Subcutaneous abdominal adipose tissue (tissue), 5 donors: Measurements from ENCODE around the gene PPP1R12B.

ENCODE experiments used
- H3K27ac ChIP-seq: one replicate; pipeline ENCODE4 v1.7.0; 2013; ENCODE audit warnings: low read depth, mild to moderate bottlenecking, inconsistent platforms, low read length, moderate library complexity
- H3K27me3 ChIP-seq, 5 donors: one replicate each; pipeline ENCODE4 v1.7.0; 2013; ENCODE audit warnings: low read length in 5 of 5, inconsistent platforms in 1 of 5; ENCODE audit not compliant: control insufficient read depth in 5 of 5, insufficient read depth in 4 of 5
- H3K36me3 ChIP-seq, 5 donors: one replicate each; pipeline ENCODE4 v1.7.0; 2013; ENCODE audit warnings: low read length in 5 of 5; ENCODE audit not compliant: control insufficient read depth in 5 of 5, insufficient read depth in 5 of 5
- H3K4me1 ChIP-seq, 5 donors: one replicate each; pipeline ENCODE4 v1.7.0; 2013; ENCODE audit warnings: low read length in 5 of 5, mild to moderate bottlenecking in 3 of 5, moderate library complexity in 1 of 5; ENCODE audit not compliant: control insufficient read depth in 5 of 5, insufficient read depth in 5 of 5
- H3K4me3 ChIP-seq, 5 donors: one replicate each; pipeline ENCODE4 v1.7.0; 2013; ENCODE audit warnings: low read length in 5 of 5, low read depth in 1 of 5
- H3K9ac ChIP-seq, 5 donors: one replicate each; pipeline ENCODE4 v1.7.0; 2013; ENCODE audit warnings: low read length in 5 of 5, mild to moderate bottlenecking in 4 of 5, moderate library complexity in 3 of 5
- H3K9me3 ChIP-seq, 5 donors: one replicate each; pipeline ENCODE4 v1.7.0; 2013; ENCODE audit warnings: low read length in 5 of 5; ENCODE audit not compliant: control insufficient read depth in 5 of 5
- donor health status: healthy.
- donor health status: healthy.
- donor health status: healthy.
- donor health status: healthy.
- donor health status: healthy.

Gene PPP1R12B

DNA sequence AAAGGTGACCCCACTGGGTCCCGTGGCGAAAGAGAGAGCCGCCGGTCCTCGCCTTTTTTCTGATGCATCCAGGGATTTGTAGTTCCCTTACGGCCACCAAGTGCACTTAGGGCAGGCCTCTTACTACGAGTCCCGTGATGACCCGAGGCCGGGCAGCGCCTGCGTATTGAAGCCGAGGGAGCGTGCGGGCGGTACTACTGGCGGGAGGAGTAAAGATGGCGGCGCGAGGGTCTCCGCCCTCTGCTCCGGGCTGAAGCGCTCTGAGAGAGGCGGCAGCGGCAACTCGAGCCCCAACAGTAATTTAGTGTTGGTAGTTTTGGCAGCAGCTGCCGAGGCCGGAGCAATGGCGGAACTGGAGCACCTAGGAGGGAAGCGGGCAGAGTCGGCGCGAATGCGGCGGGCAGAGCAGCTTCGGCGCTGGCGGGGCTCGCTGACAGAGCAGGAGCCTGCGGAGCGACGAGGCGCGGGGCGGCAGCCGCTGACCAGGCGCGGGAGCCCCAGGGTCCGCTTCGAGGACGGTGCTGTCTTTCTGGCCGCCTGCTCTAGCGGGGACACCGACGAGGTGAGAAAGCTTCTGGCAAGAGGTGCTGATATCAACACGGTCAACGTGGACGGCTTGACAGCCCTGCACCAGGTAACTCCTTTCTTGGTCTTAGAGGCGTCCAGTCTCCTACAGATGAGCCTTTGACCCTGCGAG, at the start of gene PPP1R12B:
Gene PPP1R12B, plus strand, starts transcription at position 191 of the 697 bp plus-strand sequence. Its CDS starts 153 bp downstream, at position 344.
- Histone ChIP-seq H3K9me3 (no peaks in the 10 kb centered on the region), H3K27ac (peak within 1 kb of the TSS; percentile 97), H3K27me3 (no peaks in the 10 kb centered on the region), H3K4me3 (peak within 1 kb of the TSS; percentile 83 to 100 (median 98)), H3K4me1 (peaks cover 0 to 48% (median 22%) of the 10 kb centered on the region in 5 donors), H3K36me3 (no peaks in the 10 kb centered on the region), H3K9ac (peak within 1 kb of the TSS; percentile 85 to 98 (median 93))

DNA sequence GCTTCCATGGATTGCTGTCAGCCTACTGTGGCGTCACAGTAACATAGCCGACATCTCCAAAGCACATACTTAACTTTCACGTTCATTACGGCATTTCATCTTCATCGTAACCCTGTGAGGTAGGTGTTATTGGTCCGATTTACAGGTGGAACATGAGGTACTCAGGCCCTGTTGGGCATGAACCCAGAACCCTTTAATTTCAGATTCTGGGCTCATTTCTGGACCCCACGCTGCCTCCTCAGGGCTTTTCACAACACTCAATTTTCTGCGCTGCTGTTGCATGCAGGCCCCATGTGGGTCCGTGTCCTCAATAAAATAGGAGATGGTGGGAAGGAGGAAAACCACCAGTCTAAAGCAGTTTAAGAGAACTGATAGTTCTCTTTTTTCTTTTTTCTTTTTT, 46.3 kb upstream of the PPP1R12B start:
- Histone ChIP-seq H3K36me3 (no peaks in the 10 kb centered on the region), H3K27ac (no peak overlapping the region), H3K4me3 (no peak overlapping the region), H3K9me3 (no peaks in the 10 kb centered on the region), H3K4me1 (no peaks in the 10 kb centered on the region), H3K27me3 (peaks cover 0 to 9% (median 3%) of the 10 kb centered on the region in 5 donors), H3K9ac (no peak overlapping the region)

DNA sequence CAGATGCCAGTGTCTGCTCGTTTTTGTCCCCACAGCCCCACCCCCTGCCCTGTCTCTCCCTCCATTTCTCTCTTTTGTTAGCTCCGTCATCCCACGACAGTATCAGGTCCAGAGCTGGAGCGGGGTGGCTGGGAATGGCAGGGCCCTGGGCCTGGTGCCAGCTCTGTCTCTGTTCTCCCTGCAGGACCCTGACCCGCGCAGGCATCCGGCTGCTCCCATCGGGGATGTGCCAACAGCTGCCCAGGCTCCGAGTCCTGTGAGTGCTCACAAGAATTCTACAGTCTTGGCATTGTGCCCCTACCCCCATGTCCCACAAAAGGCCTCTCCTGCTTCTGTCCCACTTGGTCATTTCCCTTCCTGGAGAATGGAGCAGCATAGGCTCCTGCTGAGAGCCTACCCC, 44.1 kb upstream of the PPP1R12B start:
- no peak overlapping the region for H3K4me3 ChIP-seq
- H3K27ac ChIP-seq = no peak overlapping the region
- H3K9me3 ChIP-seq = no peaks in the 10 kb centered on the region
- H3K4me1 ChIP-seq = no peaks in the 10 kb centered on the region
- H3K27me3 ChIP-seq = peaks cover 0 to 7% (median 4%) of the 10 kb centered on the region in 5 donors
- H3K9ac ChIP-seq = no peak overlapping the region
- no peaks in the 10 kb centered on the region for H3K36me3 ChIP-seq

DNA sequence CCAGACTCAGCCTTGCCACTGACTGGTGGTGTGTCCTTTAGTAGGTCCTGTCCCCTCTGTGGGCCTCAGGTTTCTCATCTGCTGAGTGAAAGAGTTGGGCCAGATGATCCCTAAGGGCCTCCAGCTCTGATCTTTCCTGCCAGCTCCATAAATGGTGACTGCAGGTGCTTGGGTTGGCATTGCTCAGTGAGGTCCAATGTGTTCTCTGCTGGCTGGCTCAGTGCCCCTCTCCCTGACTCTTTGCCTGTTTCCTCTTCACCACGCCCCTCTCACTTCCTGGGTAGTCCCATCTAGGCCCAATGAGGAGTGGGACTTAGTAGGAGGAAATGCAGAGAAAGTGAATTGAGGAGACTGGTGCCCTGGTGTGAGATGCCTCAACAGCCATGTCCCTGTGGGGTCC, 43.3 kb upstream of the PPP1R12B start:
- H3K9me3 ChIP-seq = no peaks in the 10 kb centered on the region
- no peaks in the 10 kb centered on the region for H3K36me3 ChIP-seq
- no peaks in the 10 kb centered on the region for H3K4me1 ChIP-seq
- H3K4me3 ChIP-seq = no peak overlapping the region
- H3K27me3 ChIP-seq = peaks cover 0 to 4% (median 3%) of the 10 kb centered on the region in 5 donors
- no peak overlapping the region for H3K9ac ChIP-seq
- H3K27ac ChIP-seq = no peak overlapping the region

GRCh38 chr1:202306535-202307345, 41.8 kb upstream of the PPP1R12B start:
- Histone ChIP-seq H3K9me3 (no peaks in the 10 kb centered on the region), H3K27ac (no peak overlapping the region), H3K27me3 (peaks cover 2 to 8% (median 4%) of the 10 kb centered on the region in 5 donors), H3K9ac (no peak overlapping the region), H3K4me3 (no peak overlapping the region), H3K36me3 (no peaks in the 10 kb centered on the region), H3K4me1 (peaks cover 0 to 1% (median 0%) of the 10 kb centered on the region in 5 donors)

DNA sequence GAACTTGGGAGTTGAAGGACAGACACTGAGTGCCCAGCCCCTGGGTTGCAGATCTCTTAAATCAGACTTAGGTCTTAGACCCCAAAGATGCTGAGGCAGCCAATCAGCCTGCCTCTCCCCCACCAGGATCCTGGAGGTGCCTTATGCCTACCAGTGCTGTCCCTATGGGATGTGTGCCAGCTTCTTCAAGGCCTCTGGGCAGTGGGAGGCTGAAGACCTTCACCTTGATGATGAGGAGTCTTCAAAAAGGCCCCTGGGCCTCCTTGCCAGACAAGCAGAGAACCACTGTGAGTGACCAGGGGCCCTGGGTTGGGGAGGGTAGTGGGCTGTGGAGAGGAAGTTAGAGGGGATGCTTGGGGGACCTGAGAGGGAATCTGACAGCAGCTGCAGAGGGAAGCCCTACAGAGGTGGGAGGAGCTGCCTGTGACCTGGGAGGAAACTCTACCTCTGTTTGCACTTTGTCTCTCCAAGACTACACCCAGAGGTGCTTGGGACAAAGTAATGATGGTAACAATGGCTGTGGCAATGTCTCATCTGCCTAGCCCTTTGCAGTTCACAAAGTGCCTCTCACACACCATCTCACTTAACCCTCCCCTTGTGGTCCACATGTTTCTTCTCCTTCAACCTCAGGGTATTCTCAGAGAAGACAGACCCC, 38.3 kb upstream of the PPP1R12B start:
- Histone ChIP-seq H3K27ac (no peak overlapping the region), H3K9me3 (no peaks in the 10 kb centered on the region), H3K4me3 (no peak overlapping the region), H3K36me3 (no peaks in the 10 kb centered on the region), H3K27me3 (peaks cover 5 to 25% (median 17%) of the 10 kb centered on the region in 5 donors), H3K4me1 (peaks cover 0 to 9% (median 5%) of the 10 kb centered on the region in 5 donors), H3K9ac (no peak overlapping the region)

DNA sequence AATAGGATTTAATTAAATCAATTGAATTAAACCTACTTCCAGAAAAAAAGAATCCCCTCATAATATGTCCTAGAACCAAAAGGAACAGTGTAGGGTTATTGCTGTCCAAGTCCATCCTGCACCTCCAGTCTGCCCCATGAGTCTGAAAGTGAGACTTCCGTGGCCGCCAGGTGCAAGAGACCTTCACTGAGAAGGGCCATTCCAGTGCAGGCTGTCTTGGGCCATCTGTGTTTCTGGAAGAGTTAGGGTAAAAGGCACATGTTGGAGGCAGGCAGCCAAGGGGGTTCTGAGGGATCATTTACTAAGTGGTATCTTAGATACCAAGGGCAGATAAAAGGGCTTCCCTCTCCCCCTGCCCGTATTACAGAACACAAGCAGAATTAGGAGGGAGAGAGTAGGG, 37.8 kb upstream of the PPP1R12B start:
- no peaks in the 10 kb centered on the region for H3K36me3 ChIP-seq
- no peaks in the 10 kb centered on the region for H3K9me3 ChIP-seq
- peaks cover 0 to 9% (median 5%) of the 10 kb centered on the region in 5 donors for H3K4me1 ChIP-seq
- peaks cover 5 to 26% (median 17%) of the 10 kb centered on the region in 5 donors for H3K27me3 ChIP-seq
- H3K4me3 ChIP-seq = no peak overlapping the region
- no peak overlapping the region for H3K9ac ChIP-seq
- H3K27ac ChIP-seq = no peak overlapping the region

DNA sequence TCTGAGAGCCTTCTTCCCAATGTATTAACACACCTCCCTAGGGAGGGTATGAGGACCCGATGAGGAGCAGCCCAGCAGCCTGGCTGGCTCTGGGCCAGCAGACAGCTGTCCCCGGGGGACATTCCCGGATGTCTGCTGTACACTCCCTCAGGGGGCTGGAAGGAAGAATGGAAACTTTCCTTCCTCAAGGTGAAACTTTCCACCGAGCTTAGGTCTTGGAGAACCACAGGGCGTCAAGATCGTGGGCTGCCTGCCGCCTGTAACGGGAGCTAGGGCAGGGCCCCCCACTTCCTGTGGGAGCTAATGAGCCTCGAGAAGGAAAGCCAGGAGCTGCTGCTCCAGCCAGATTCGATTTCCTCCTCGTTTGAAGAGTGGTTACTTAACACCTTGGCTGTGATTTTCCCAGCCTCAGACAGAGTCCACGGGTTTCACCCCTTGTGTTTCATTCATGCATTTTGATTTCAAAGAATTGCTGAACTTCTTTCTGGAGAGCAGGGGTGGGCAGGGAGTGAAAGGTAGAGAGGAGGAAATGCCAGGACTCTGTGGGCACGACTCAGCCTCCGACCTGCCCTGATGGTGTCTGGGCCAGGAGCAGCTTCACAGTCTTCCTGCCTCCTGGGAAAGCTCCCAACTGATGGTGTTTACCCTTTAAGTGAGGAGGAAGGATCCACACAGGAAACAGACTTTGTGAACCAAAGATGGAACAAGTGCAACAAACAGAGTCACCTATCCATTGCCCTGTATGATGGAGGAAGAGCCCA, 36.4 kb upstream of the PPP1R12B start:
- Histone ChIP-seq H3K4me1 (peaks cover 0 to 9% (median 5%) of the 10 kb centered on the region in 5 donors), H3K36me3 (no peaks in the 10 kb centered on the region), H3K27me3 (peaks cover 5 to 26% (median 17%) of the 10 kb centered on the region in 5 donors), H3K9ac (no peak overlapping the region), H3K4me3 (no peak overlapping the region), H3K27ac (no peak overlapping the region), H3K9me3 (no peaks in the 10 kb centered on the region)

- H3K27me3 ChIP-seq = peaks cover 10 to 32% (median 22%) of the 10 kb centered on the region in 5 donors
- H3K9me3 ChIP-seq = no peaks in the 10 kb centered on the region
- H3K9ac ChIP-seq = no peak overlapping the region
- H3K4me1 ChIP-seq = peaks cover 0 to 9% (median 5%) of the 10 kb centered on the region in 5 donors
- no peak overlapping the region for H3K4me3 ChIP-seq
- no peaks in the 10 kb centered on the region for H3K36me3 ChIP-seq
- no peak overlapping the region for H3K27ac ChIP-seq
Observed at GRCh38 chr1:202315576-202316168, 32.8 kb upstream of the PPP1R12B start.
